Activated T-helper 1 cell treated with anti-CD3 and anti-CD28 coated beads, Interleukin-2, amount 50 U/mL, for 16 hours (primary cell): ENCODE results near the gene ANAPC2.
A peak's percentile ranks its signal among the peaks of the same experiment; 100 is the strongest.

ENCODE experiments used
- DNase-seq, 2 donors: peaks; one replicate each; pipeline ENCODE4 v3.0.0-alpha.2; 2020; ENCODE audit warnings: low read depth in 1 of 2, low spot score in 1 of 2

Gene ANAPC2

GRCh38 chr9:137164370-137165249, 23.8 kb downstream of the ANAPC2 start:
- DNase-seq: no peak

- DNase-seq: no peak
Observed at GRCh38 chr9:137163805-137164204, 24.6 kb downstream of the ANAPC2 start.

GRCh38 chr9:137163365-137163715, 25.0 kb downstream of the ANAPC2 start:
- DNase-seq: no peak

DNA sequence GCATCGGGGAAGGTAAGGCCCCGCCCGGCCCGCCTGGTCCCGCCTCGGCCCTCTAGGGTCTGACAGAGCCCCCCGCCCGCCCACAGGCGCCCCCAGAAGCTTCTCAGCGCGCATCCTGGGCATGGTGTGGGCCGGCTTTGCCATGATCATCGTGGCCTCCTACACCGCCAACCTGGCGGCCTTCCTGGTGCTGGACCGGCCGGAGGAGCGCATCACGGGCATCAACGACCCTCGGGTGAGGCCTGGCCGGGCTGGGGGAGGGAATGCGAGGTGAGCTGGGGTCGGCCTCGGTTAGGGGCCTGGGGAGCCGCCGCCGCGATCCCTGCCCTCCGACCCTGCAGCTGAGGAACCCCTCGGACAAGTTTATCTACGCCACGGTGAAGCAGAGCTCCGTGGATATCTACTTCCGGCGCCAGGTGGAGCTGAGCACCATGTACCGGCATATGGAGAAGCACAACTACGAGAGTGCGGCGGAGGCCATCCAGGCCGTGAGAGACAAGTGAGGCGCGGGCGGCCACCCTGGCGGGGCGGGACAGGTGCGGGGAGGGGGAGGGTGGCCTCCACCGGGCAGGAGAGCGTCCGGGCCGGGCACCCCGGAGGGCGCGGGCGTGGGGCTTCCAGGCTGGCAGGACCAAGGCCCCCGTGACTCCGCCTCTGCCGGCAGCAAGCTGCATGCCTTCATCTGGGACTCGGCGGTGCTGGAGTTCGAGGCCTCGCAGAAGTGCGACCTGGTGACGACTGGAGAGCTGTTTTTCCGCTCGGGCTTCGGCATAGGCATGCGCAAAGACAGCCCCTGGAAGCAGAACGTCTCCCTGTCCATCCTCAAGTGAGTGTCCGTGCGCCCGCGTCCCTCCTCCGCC, 25.6 kb downstream of the ANAPC2 start:
- no peak for DNase-seq

GRCh38 chr9:137161558-137162486, 26.5 kb downstream of the ANAPC2 start:
- no peak for DNase-seq

DNA sequence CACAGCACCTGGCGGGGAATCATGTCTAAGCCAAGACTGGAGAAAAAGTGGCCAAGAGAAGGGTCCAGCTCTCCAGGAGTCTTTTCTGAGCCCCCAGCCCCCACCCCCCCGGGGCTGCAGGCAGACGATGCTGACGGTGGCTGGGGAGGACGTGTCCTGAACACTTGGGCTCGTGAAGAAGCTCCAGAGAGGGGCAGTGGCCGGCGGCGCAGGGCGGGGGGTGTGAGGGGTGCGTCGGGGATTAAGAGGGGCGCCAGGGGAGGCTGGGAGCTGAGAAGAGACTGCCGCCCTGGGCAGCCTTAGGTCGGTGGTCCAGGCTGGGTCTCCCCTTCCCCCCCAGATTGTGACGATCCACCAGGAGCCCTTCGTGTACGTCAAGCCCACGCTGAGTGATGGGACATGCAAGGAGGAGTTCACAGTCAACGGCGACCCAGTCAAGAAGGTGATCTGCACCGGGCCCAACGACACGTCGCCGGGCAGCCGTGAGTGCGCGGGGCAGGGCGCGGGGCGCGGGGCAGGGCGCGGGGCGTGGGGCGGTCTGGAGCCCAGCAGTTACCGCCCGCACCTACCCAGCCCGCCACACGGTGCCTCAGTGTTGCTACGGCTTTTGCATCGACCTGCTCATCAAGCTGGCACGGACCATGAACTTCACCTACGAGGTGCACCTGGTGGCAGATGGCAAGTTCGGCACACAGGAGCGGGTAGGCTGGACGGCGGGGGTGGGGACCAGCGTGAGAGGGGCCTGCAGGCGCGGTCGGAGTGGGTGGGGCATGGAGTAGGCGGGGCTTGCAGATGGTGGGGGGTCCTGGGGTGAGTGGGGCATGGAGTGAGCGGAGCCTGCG, 27.4 kb downstream of the ANAPC2 start:
- DNase-seq: no peak

DNA sequence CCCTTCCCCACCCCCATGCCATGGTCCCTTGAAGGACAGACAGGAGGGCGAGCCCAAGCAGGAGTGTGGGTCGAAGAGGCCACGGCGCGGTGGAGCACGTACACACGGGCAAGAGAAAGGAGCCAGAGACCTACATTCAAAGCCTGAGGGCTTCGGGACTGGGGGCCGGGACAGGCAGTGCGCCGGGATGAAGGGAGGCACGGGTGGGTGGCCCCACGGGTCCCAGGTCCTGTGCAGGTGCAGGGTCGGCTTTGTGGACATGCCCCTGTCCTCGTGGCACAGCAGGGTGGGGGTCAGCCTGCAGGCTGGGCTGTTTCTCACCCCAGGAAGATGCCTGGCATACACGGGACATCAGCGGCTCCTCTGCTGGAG, 28.3 kb downstream of the ANAPC2 start:
- DNase-seq: no peak

- DNase-seq: no peak
Observed at GRCh38 chr9:137159105-137160053, 29.0 kb downstream of the ANAPC2 start.

DNA sequence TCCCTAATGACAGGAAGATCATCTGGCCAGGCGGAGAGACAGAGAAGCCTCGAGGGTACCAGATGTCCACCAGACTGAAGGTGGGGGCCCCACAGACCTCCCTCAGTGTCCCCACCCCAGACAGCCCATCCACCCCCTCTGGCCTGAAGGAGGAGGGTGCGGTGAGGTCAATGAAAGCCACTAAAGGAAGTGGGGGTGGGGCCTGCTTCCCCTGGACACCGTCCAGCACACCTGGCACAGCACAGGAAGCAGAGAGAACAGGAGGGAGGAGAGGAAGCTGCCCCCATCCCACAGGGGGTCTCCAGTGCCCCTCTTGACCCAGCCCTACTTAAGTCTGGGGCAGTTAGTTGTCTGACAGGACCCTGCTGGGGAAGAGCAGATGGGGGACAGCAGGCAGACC, 29.7 kb downstream of the ANAPC2 start:
- no peak for DNase-seq

DNA sequence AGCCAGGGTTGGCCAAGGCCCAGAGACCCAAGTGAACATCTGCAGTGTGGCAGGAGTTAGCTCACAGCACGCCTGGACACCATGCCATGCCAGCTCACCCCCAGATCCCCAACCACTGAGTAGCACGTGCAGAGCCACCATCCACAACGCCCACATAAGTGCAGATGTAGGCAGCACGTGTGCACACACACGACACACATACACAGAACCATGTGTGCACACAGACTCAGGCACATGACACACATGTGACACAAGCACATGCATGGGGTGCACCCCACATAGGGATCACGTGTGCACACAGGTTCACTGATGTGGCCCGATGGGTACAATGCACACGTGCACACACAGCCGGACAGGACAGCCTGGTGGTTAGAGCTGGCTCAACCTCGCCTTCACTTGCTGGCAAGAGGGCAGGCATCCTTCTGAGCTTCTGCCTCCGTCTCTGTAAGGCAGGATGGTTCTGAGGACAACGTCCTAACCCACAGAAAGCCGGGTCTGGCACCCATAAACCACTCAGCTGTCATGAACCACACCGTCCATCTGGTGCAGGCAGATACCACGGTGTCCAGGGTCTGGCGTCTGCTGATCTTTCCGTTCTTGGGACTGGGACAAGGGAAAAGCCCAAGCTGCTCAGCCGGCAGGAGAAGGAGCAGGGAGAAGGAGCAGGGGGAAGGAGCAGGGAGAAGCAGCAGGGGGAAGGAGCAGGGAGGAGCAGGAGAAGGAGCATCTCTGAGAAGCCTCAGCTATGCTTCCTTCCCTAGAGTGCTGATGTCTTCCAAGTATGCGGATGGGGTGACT, 30.5 kb downstream of the ANAPC2 start:
- no peak for DNase-seq

GRCh38 chr9:137156567-137157375, 31.6 kb downstream of the ANAPC2 start:
- DNase-seq: peak; percentile 23 to 47

GRCh38 chr9:137152844-137153405, 35.4 kb downstream of the ANAPC2 start:
- DNase-seq: no peak

- no peak for DNase-seq
Observed at GRCh38 chr9:137150617-137151457, 37.5 kb downstream of the ANAPC2 start.

- no peak for DNase-seq
Observed at GRCh38 chr9:137149942-137150616, 38.3 kb downstream of the ANAPC2 start.

- DNase-seq: no peak
Observed at GRCh38 chr9:137149363-137149762, 39.0 kb downstream of the ANAPC2 start.

DNA sequence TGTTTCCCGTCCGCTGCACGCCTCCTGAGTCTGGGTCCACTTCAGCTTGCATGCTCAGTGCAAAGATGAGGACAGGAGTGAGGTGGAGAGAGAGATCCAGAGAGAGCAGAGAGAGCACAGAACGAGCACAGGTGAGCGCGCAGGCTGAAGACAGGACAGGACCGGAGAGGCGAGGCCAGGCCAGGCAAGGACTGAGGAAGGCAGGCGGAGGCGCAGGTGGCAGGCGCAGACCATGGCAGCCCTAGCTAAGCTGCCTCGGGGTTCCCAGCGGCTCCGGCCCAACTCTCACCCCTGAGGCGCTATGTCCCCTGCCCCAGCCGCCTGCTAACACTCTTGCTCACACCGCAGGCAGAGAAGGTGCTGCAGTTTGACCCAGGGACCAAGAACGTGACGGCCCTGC, 39.7 kb downstream of the ANAPC2 start:
- no peak for DNase-seq
